HepG2 (cell line): Measurements from ENCODE around the gene TTLL13. TPM values are rescaled to one million over a fixed set of nuclear protein-coding genes. Genes with fewer than 3 reads are reported as not detected.
A peak's percentile ranks its signal among the peaks of the same experiment; 100 is the strongest.

Source experiments
- ATF7 ChIP-seq, 2 experiments: fragments of 450-650 bp in 1 of 2; sonication (generic) in 1 of 2; formaldehyde crosslinking in 1 of 2; IDR thresholded peaks; 2 replicates each; pipeline versions ENCODE4 v1.4.0 to v1.6.1; 2016 to 2020; ENCODE audit warnings: antibody characterized with exemption in 1 of 2, mild to moderate bottlenecking in 1 of 2, missing genetic modification reagents in 1 of 2
- BCL3 ChIP-seq: sonication (generic); formaldehyde crosslinking; IDR thresholded peaks from 2 replicates; pipeline ENCODE4 v1.5.1; 2020; ENCODE audit warnings: mild to moderate bottlenecking, missing genetic modification reagents, moderate library complexity
- BCLAF1 ChIP-seq: fragments of 450-650 bp; IDR thresholded peaks from 2 replicates; pipeline ENCODE4 v1.6.1; 2017; ENCODE audit warnings: mild to moderate bottlenecking
- DPF2 ChIP-seq: sonication (generic); formaldehyde crosslinking; IDR thresholded peaks from 2 replicates; pipeline ENCODE4 v1.4.0; 2020; ENCODE audit warnings: mild to moderate bottlenecking, low read depth, missing genetic modification reagents, borderline replicate concordance
- GLI4 ChIP-seq: sonication (generic); formaldehyde crosslinking; IDR thresholded peaks from 2 replicates; pipeline ENCODE4 v1.5.1; 2020; ENCODE audit warnings: missing genetic modification reagents, mild to moderate bottlenecking, moderate library complexity, borderline replicate concordance
- GZF1 ChIP-seq: sonication (generic); formaldehyde crosslinking; IDR thresholded peaks from 2 replicates; pipeline ENCODE4 v1.5.1; 2020; ENCODE audit warnings: mild to moderate bottlenecking, missing genetic modification reagents
- HNRNPK ChIP-seq: fragments of 200-400 bp; formaldehyde crosslinking; IDR thresholded peaks from 2 replicates; pipeline ENCODE4 v1.6.1; 2018; ENCODE audit warnings: low read length, low read depth, moderate library complexity, mild to moderate bottlenecking; ENCODE audit not compliant: poor library complexity, severe bottlenecking
- HNRNPL ChIP-seq: fragments of 200-400 bp; formaldehyde crosslinking; IDR thresholded peaks from 2 replicates; pipeline ENCODE4 v1.6.1; 2017; ENCODE audit warnings: mild to moderate bottlenecking, low read depth, low read length
- KDM5A ChIP-seq: fragments of 200-600 bp; sonication (generic); IDR thresholded peaks from 2 replicates; pipeline ENCODE4 v1.7.0; 2018; ENCODE audit warnings: antibody characterized with exemption, mild to moderate bottlenecking, low read length, borderline replicate concordance
- MATR3 ChIP-seq: sonication (generic); formaldehyde crosslinking; IDR thresholded peaks from 2 replicates; pipeline ENCODE4 v1.4.0; 2020; ENCODE audit warnings: missing genetic modification reagents
- MED13 ChIP-seq: sonication (generic); formaldehyde crosslinking; IDR thresholded peaks from 2 replicates; pipeline ENCODE4 v1.5.0; 2020; ENCODE audit warnings: missing genetic modification reagents
- NCOA2 ChIP-seq: sonication (generic); formaldehyde crosslinking; IDR thresholded peaks from 2 replicates; pipeline ENCODE4 v1.8.0; 2022; ENCODE audit warnings: inconsistent platforms
- SMAD1 ChIP-seq: sonication (generic); formaldehyde crosslinking; IDR thresholded peaks from 2 replicates; pipeline ENCODE4 v1.4.0; 2020; ENCODE audit warnings: missing genetic modification reagents, low read depth, mild to moderate bottlenecking, borderline replicate concordance
- SOX13 ChIP-seq, 3 experiments: fragments of 450-650 bp in 1 of 3; sonication (generic) in 1 of 3; formaldehyde crosslinking in 1 of 3; IDR thresholded peaks in 2 of 3; conservative IDR thresholded peaks in 1 of 3; 2 replicates each; pipeline versions ENCODE4 v1.5.0 to v1.6.1; 2016 to 2020; ENCODE audit warnings: antibody characterized with exemption in 1 of 3, mild to moderate bottlenecking in 1 of 3, missing compliant biosample characterization in 1 of 3, missing genetic modification reagents in 1 of 3, moderate library complexity in 1 of 3
- ZIK1 ChIP-seq: sonication (generic); formaldehyde crosslinking; IDR thresholded peaks from 2 replicates; pipeline ENCODE4 v1.5.0; 2020; ENCODE audit warnings: mild to moderate bottlenecking, low read depth, missing genetic modification reagents, borderline replicate concordance
- ZNF205 ChIP-seq: IDR thresholded peaks from 2 replicates; pipeline ENCODE4 v1.6.1; 2018; ENCODE audit warnings: missing biosample characterization, missing genetic modification reagents
- ZNF33B ChIP-seq: sonication (generic); formaldehyde crosslinking; IDR thresholded peaks from 2 replicates; pipeline ENCODE4 v1.5.1; 2020; ENCODE audit warnings: mild to moderate bottlenecking, missing genetic modification reagents
- ZNF550 ChIP-seq: sonication (generic); formaldehyde crosslinking; IDR thresholded peaks from 2 replicates; pipeline ENCODE4 v1.4.0; 2020; ENCODE audit warnings: mild to moderate bottlenecking, missing genetic modification reagents, borderline replicate concordance
- ZNF557 ChIP-seq: sonication (generic); formaldehyde crosslinking; IDR thresholded peaks from 2 replicates; pipeline ENCODE4 v1.4.0; 2020; ENCODE audit warnings: missing genetic modification reagents
- ZNF747 ChIP-seq: sonication (generic); formaldehyde crosslinking; IDR thresholded peaks from 2 replicates; pipeline ENCODE4 v1.8.1; 2023; ENCODE audit warnings: missing genetic modification reagents, mild to moderate bottlenecking, borderline replicate concordance
- ZNF850 ChIP-seq: sonication (generic); formaldehyde crosslinking; conservative IDR thresholded peaks from 2 replicates; pipeline ENCODE4 v1.9.0; 2021; ENCODE audit warnings: mild to moderate bottlenecking, missing genetic modification reagents
- ZSCAN20 ChIP-seq: sonication (generic); formaldehyde crosslinking; IDR thresholded peaks from 2 replicates; pipeline ENCODE4 v1.4.0; 2020; ENCODE audit warnings: missing genetic modification reagents, mild to moderate bottlenecking, borderline replicate concordance
- ZSCAN22 ChIP-seq: sonication (generic); formaldehyde crosslinking; IDR thresholded peaks from 2 replicates; pipeline ENCODE4 v1.4.0; 2020; ENCODE audit warnings: mild to moderate bottlenecking, missing genetic modification reagents
- polyA plus RNA-seq, 8 experiments: library from polyadenylated mRNA; depleted of rRNA in 3 of 8; stranded (reverse) in 7 of 8; unstranded in 1 of 8; fragments of >200 nt; fragmentation: Illumina TruSeq in 4 of 8; extraction: Trizol in 4 of 8; gene quantifications; 2 replicates each; pipeline versions ENCODE4 v1.2.1 to v1.2.3, GENCODE V29; 2011 to 2016; ENCODE audit warnings: low read depth in 4 of 8, missing spikeins in 1 of 8, mixed read lengths in 1 of 8; ENCODE audit not compliant: insufficient read depth in 1 of 8
- total RNA-seq, 5 experiments: library from RNA; depleted of rRNA; stranded (reverse); fragments of >200 nt; fragmentation: Illumina TruSeq; extraction: Trizol; gene quantifications; 2 replicates each; pipeline ENCODE4 v1.2.3, GENCODE V29; 2016; ENCODE audit warnings: low read depth in 1 of 5

The TTLL13 gene
- total and polyA plus RNA-seq, 2 of the 13 experiments (the other 11 are each of a cell fraction or from before 2014, with no cell fraction given), result 0.07 to 0.29 TPM

- TF ChIP-seq GZF1 (CRISPR knock-in tag) (no peak), ATF7 (IDR thresholded peaks at IDR 0.05) (no peak), ATF7 (CRISPR knock-in tag; IDR thresholded peaks at IDR 0.05) (no peak), HNRNPK (no peak), ZIK1 (CRISPR knock-in tag) (peak; percentile 39; the same call in 1 of the 2 replicates), ZNF557 (CRISPR knock-in tag) (no peak), NCOA2 (CRISPR knock-in tag) (0 out of 2 replicates have a peak, but pooled peaks have one; percentile 33), ZNF550 (CRISPR knock-in tag) (no peak), KDM5A (no peak), DPF2 (CRISPR knock-in tag) (no peak), BCLAF1 (no peak), GLI4 (no peak; the same call in 1 of the 2 replicates), ZNF205 (CRISPR knock-in tag) (no peak), ZSCAN20 (no peak), SMAD1 (no peak), SOX13 (IDR thresholded peaks at IDR 0.05) (0 out of 2 replicates have a peak, but pooled peaks have one; percentile 3), SOX13 (CRISPR knock-in tag; conservative IDR thresholded peaks at IDR 0.05 in 1 of 2, IDR thresholded peaks at IDR 0.05 in 1 of 2) (no peak; a peak in 1 of 4 replicates), ZSCAN22 (CRISPR knock-in tag) (no peak), ZNF747 (CRISPR knock-in tag) (no peak), ZNF850 (CRISPR knock-in tag) (no peak), MATR3 (CRISPR knock-in tag) (no peak), ZNF33B (CRISPR knock-in tag) (no peak; the same call in 1 of the 2 replicates), MED13 (CRISPR knock-in tag) (no peak), BCL3 (CRISPR knock-in tag) (0 out of 2 replicates have a peak, but pooled peaks have one; percentile 18), HNRNPL (0 out of 2 replicates have a peak, but pooled peaks have one; percentile 18)
Measured at GRCh38 chr15:90249203-90249863, at the start of gene TTLL13 (continued).
